Stimulated activated naive CD4-positive, alpha-beta T cell treated with Interleukin-2 at 50 U/mL for 16 hours (primary cell): ENCODE measurements around the gene CTPS2.
"Not testable (repeated sequence)": the region's sequence is repeated elsewhere in the genome, so short reads cannot be mapped to it uniquely, and the experiment has no call there.

Experiments
- DNase-seq: peaks from one replicate; lab custom pipeline; 2025; lab: John Stamatoyannopoulos, UW

CTPS2 gene, protein sequence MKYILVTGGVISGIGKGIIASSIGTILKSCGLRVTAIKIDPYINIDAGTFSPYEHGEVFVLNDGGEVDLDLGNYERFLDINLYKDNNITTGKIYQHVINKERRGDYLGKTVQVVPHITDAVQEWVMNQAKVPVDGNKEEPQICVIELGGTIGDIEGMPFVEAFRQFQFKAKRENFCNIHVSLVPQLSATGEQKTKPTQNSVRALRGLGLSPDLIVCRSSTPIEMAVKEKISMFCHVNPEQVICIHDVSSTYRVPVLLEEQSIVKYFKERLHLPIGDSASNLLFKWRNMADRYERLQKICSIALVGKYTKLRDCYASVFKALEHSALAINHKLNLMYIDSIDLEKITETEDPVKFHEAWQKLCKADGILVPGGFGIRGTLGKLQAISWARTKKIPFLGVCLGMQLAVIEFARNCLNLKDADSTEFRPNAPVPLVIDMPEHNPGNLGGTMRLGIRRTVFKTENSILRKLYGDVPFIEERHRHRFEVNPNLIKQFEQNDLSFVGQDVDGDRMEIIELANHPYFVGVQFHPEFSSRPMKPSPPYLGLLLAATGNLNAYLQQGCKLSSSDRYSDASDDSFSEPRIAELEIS

DNA sequence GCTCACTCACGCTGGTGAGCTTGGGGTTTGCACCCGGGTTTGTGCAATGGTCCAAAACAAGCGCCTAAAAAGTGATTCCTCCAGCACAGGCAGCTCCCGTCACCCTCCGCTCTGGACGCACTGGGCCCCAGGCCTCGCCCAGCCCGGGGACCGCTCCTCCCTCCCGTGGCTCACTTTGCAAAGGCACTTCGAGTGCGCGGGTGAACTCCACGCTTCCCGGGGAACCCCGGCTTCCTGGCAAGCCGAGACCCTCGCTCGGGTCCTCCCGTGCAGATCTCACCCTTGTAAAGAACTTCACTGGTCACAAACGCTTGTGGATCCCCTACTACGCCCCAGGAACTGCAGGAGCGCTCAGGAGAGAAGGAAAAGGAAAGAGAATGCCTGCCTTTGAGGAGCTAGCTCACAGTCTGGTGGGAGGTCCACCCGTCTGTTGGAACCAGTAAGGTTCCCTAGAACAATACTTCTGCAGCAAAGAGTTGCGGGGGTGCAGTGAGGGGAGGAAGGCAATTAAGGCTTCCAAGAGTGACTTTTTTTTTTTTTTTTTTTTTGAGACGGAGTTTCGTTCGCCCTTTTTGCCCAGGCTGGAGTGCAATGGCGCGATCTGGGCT lies at the start of gene CTPS2:
Gene CTPS2, minus strand, starts transcription at position 122 of the 608 bp plus-strand sequence. CDS start 9,767 bp downstream, outside the sequence.
- peak; percentile 36 for DNase-seq

DNA sequence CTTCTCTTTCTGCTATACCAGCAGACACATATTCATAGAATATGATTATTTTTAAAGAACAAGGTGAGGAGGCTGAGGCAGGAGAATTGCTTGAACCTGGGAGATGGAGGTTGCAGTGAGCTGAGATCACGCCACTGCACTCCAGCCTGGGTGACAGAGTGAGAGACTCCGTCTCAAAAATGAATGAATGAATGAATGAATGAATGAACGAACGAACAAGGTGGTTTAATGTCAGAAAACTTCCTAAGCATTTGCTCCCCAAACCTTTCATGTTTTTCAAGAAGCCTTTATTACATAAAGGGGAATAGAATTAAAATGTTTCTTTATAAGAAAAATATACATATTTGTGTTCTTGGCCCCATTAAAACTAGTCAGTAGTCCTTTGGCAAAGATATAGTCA lies 49.0 kb upstream of the CTPS2 start:
- DNase-seq, result not testable (repeated sequence)

DNA sequence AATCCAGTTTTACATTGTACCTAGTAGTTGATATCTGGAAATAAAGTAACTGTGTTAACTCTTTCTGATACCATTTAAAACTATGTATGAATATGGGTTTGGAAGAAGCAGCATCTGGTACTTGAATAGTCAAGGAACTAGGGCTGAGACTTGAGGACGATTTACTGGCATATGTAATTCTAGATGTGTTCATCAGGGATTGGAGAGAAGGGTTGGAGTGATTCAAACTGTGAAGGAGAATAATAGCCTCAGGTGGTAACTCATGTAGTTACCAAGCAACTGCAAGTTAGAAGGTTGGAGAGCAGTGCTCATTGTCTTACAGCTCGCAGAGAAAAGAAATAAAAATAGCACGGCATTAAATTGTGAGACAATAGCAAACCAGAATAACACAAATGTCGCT lies 44.3 kb upstream of the CTPS2 start:
- no peak for DNase-seq

DNA sequence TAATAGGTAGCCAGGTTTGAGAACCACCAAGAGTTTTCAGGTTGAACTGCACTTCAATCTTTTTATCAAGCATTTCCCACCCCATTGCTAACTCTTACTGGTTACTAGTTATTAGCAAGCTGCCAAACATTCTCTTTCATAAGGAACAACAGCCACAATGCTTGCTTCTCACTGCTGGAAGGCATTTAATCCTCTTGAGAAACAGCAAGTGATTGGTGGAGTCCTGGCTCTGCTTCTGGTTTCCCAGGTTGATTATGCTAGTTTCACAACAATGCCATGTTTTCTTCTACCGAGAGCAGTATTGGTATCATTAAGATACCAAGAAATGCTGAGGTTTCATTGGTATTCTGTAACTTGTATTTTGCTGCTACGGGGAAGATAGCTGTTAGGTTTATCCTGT lies 41.5 kb upstream of the CTPS2 start:
- no peak for DNase-seq

DNA sequence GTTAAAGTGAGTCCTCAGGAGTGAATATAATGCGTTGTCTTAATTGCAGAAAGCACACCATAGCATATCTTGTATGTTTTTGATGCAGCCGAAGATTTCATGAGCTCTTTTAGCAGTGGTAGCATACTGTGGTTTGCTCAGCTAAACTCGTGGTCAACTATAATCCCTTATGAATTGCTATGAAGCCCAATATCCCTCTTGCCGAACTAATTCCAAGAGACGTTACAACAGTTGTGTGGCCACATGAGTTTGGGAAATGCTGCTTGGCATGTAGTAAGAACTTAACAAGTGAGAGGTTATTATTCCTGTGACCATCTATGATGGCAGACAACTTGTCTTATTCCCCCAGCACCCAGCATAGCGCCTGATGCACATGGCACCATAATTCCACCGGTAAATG lies 37.7 kb upstream of the CTPS2 start:
- DNase-seq, result no peak

DNA sequence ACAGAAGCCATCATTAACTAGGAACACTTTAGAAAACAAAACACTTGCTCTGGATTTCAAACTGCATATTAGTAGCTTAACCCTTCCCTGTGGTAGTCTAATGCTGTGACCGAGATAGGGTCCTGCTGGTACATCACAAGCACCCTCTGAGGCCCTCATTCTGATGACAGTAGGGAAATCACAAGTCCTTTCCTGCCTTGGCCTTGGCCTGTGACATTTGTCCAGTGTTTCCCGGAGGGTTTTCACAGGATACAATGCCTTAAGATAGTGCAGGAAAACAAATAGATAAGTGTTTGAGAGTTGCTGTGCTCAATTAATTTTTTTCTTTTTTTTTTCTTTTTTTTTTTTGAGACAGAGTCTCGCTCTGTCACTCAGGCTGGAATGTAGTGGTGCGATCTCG lies 36.0 kb upstream of the CTPS2 start:
- no peak for DNase-seq

- no peak for DNase-seq
These were observed 33.2 kb upstream of the CTPS2 start for GRCh38 chrX:16745659-16746058.

GRCh38 chrX:16745102-16745501 lies 32.6 kb upstream of the CTPS2 start:
- no peak for DNase-seq

- DNase-seq, result no peak
These were observed 31.3 kb upstream of the CTPS2 start for GRCh38 chrX:16743604-16744325.

- DNase-seq, result no peak
These were observed 27.1 kb upstream of the CTPS2 start for GRCh38 chrX:16739574-16739973.

GRCh38 chrX:16737024-16737423 lies 24.6 kb upstream of the CTPS2 start:
- DNase-seq, result no peak

GRCh38 chrX:16733013-16733412 lies 20.5 kb upstream of the CTPS2 start:
- DNase-seq, result no peak

DNA sequence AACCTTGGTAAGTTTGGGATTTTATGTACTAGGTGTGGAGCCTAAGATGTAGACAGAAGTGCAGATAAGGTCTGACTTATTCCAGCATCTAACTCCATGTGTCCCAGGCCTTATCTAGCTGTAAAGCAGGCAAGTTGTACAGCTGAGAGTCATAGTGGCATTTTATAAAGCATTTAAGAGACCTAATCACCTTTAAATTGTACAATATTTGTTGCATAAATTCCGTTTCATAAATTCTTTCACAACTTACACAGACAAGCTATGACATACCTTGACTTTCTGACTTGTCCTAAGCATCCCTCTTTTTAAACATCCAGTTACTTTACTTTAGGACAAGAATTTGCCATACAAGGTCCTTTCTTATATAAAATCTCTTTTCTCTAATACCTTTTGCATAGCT lies 18.0 kb upstream of the CTPS2 start:
- DNase-seq, result no peak

DNA sequence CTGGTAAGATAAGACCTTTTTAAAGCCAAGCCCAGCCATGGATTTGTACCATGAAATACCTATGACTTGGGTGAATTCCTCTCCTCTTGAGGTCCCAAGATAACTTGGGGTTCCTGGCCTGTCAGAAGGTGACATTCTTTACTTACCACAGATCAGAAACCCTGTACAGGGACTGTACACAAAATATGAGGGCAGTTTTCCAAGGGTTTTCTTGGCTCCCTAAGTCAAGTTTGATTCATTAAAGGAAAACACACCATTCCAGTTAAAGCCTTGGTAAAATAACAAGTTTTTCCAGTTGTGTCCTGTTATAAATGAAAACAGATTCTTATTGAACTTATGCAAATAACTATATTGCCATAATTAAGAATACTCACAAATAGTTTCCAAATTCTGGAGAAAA lies 15.2 kb upstream of the CTPS2 start:
- no peak for DNase-seq

DNA sequence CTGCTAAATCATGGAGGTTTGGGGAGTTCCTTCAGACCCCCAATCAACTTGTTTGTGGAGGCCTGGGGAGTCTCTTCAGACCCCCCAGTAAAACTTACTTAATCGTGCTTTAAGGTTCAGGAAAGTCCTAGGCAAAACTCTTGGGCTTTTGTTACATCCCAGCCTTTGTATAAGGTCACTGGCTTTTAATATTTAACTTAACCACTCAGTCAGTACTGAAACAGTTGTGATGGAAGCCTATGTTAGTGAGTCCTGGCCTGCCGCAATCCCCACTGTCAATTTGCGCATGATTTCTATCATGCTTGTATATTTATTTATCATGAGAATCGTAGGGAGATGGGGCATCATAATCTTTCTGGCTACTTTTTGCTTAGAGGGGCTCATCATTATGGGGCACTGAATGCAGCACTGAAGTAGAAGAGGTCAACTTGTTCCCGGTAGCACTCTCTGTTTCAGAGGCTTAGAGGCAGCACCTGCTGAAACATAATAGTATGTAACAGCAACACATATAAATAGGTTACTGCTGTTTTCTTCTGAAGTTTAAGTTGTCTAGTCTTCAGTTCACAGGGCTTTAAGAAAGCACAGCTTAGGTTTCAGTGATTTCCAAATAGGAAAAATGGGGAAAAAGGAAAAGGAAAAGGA lies 14.0 kb upstream of the CTPS2 start:
- not testable (repeated sequence) for DNase-seq

- no peak for DNase-seq
These were observed 12.6 kb upstream of the CTPS2 start for GRCh38 chrX:16725072-16725471.

- DNase-seq, result no peak
These were observed 10.0 kb upstream of the CTPS2 start for GRCh38 chrX:16722481-16722880.

DNA sequence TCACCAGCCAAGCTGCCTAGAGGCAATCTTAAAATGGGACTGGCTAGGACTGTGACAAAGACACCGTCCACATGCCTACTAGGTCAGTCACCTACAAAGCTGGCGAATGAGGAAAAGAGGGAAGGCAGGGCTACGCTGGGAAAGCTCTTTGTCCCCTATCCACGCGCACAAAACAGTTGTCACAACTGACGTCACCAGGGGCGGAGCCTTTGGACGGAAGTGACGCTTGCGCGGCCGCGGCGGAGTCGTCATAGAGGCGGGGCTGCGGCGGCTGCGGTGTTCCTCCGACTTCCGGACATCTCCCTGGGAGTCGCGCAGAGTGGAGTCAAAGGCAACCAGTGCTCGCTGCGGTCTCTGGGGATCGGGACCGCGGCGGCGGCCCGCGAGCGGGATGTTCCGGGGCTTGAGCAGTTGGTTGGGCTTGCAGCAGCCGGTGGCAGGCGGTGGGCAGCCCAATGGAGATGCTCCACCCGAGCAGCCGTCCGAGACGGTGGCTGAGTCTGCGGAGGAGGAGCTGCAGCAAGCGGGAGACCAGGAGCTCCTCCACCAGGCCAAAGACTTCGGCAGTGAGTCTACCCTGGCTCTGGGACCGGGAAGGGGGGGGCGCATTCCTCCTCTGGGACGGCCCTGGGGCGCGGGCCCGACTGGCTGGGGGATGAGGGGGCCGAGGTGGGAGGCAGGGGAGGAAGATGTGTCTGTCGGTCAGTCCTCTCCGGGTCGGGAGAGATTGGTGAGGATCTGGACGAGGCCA lies 7.0 kb upstream of the CTPS2 start, which contains the start of gene SYAP1:
Gene SYAP1, plus strand, starts transcription at position 279 of the 751 bp plus-strand sequence. Its CDS starts 113 bp downstream, at position 392.
- peak; percentile 86 for DNase-seq

DNA sequence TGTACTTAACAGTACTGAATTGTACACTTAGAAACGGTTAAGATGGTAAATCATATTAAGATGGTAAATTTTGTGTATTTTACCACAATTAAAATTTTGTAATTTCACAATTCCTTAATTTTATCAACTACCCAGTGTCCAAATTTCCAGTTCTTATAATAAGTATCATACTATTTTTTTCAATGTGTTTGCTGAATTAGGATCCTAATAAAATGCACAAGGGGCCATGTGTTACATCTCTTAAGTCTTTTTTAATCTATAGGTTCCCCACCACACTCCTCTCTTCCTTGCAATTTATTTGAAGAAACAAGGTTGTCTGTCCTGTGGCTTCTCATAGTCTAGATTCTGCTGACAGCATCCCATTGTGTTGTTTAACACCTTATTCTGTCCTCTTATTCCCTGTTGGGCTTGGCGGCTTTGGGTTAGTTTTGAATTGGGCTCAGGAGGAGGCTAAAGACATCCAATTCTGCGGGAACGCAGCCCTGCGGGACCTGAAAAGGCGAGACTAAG lies 6.4 kb upstream of the CTPS2 start:
- no peak for DNase-seq

- DNase-seq, result not testable (repeated sequence)
These were observed 4.0 kb upstream of the CTPS2 start for GRCh38 chrX:16716451-16716850.

DNA sequence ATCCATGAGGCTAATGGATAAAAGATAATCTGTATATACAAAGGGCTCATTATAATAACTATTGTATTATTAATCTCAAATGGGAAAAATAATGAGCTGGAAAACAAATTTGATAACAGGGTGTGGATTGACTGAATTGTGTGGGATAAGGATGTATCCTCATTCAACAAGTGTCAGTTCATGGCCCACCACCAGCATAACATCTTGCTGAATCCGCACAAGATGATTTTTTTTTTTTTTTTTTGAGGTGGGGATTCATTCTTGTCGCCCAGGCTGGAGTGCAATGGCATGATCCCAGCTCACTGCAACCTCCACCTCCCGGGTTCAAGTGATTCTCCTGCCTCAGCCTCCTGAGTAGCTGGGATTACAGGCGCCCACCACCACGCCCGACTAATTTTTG lies 3.2 kb upstream of the CTPS2 start:
- not testable (repeated sequence) for DNase-seq
